Measurements from ENCODE around the gene SRPRB.
A peak's percentile ranks its signal among the peaks of the same experiment; 100 is the strongest.

Gene SRPRB

GRCh38 chr3:133805702-133806475 is at the start of gene SRPRB:
TSS of gene SRPRB (plus strand) at chr3:133805815. CDS start at chr3:133805849, 34 bp downstream.
- peak; percentile 88 for DNase-seq

DNA sequence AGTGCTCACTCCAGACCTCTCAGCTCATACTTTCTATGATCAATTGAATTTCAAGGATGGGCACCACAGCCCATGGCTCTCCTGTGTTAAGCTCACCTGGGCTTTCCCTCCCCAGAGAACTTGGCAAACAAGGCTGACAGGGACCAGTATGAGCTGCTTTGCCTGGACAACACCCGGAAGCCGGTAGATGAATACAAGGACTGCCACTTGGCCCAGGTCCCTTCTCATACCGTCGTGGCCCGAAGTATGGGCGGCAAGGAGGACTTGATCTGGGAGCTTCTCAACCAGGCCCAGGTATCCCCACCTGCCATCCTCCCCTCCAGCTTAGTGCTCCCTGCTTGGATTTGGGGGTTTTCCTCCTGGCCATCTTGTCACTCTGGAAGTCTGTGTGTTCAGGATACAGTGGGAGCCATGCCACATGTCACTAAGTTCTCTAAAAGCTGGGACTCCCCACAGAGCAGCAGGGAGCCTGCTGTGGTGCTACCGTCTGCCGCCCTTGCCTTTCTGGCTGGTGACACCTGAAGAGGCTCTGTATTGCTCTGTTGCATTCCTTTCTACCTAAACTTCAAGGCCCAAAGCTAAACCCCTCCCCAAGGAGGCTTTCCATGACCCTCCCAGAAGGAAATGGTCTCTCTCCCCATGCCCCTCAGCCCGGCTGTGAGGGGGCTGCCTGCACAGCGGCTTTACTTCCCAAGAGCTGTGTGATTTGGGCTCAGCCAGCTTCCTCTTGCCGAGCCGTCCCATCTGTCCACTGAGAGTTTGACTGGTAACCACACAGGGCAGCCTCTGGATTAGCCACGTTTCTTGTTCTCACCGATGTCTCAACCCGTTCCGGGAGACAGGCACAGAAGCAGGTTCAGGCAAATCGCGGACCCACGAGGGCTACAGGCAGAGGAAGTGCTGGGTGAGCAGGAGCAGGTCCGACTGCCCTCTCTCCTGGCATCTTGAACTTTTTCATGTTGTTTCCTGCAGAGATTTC is 48.6 kb upstream of the SRPRB start:
- no peak for DNase-seq

DNA sequence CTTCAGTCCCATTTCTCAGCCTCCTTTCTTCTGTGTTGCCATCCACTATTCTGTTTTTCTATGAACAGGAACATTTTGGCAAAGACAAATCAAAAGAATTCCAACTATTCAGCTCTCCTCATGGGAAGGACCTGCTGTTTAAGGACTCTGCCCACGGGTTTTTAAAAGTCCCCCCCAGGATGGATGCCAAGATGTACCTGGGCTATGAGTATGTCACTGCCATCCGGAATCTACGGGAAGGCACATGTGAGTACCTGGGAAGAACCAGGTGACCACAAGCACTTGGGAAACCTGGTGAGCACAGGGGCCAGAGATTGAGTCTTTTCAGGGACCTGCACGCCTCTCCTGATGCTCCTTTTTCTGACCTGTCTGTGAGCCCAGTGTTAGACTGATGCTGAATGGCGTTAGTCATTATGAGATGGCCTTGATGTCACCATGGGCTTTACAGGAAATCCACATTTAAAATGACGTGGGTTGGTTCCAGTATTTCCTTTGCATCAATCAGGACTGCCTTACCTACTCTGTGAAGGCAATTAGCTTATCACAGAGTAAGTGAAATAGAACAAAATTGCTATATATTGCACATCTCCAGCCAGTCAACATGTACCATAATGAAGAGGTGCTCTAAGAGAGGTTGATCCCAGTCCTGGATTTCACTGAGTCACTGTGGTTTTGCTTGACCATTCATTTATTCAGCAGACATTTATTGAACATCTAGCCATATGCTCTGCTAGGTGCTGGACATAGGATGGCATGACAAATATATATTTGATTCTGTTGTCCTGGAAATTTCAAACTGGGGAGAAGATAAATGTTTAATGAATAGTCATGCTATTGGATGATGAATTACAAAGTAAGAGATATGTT is 47.7 kb upstream of the SRPRB start:
- no peak for DNase-seq

DNA sequence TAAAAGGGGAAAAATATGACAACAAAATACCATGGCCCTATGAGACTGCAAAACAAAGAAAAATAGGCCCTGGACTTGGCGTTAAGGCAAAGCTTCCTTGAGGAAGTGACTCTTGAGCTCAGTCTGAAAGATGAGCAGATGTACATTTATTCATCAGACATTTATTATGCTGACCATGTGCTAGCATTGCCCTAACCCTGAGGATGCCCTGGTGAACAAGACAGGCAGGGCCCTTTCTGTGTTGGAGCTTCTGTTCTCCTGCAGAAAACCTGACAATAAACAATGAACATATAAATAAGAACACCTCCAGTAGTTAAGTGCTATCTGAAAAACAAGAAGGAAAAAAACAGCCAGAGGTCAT is 47.1 kb upstream of the SRPRB start:
- DNase-seq: no peak

GRCh38 chr3:133758964-133759739 is 46.5 kb upstream of the SRPRB start:
- no peak for DNase-seq

GRCh38 chr3:133759740-133760305 is 45.8 kb upstream of the SRPRB start:
- DNase-seq: no peak

GRCh38 chr3:133760916-133761315 is 44.7 kb upstream of the SRPRB start:
- DNase-seq: no peak

DNA sequence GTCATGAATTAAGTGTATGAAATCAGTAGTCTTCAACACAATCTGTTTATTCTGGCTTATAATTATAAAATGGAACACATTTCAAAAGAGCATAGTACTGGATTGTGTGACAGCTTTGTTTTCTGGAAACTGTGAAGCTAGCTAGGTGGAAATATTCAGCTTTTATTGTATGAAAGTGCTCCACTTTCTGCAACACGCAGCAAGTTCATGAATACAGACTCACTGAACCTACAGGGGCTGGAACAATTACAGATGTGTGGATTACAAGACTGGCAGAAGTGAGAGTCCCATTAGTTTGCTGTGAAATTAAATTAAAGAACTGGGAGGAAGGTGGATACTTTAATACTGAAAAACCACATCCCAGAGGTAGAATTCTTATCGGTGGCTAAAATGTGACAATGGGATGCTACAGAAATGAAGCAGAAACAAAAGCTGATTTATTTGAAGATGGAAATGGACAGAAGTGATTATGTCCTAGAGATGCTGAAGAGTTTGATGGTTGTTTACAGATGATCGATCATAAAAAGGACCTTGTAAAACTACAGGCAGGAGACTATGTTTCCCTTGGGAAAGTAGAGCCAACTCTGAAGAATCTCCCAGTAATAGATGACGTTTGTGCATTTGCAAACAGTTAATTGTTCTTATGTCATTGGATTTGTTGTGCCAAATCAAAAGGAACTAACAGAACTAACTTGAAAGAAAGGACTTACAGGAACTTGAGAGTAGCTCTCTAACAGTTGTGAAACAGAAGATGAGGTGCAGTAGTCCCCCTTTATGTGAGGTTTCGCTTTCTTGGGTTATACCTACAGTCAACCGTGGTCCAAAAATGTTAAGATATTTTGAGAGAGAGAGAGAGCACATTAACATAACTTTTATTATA is 43.8 kb upstream of the SRPRB start:
- no peak for DNase-seq

DNA sequence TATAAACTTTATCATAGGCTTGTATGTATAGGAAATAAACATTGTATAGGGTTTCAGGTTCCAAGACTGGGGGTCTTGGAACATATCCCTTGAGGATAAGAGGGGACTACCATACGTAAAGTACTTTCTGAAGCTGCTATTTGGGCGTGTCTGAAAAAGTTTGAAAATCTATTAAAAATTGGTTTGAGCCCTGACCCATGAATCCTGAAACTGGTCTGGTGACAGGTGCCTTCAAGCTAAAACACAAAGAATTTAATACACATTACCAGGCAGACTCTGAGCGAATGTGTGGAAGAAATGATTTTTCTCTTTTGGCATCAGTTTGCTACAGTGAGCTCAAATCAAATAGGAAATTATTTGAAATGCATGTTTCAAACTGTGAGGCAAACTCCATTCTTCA is 43.1 kb upstream of the SRPRB start:
- no peak for DNase-seq

DNA sequence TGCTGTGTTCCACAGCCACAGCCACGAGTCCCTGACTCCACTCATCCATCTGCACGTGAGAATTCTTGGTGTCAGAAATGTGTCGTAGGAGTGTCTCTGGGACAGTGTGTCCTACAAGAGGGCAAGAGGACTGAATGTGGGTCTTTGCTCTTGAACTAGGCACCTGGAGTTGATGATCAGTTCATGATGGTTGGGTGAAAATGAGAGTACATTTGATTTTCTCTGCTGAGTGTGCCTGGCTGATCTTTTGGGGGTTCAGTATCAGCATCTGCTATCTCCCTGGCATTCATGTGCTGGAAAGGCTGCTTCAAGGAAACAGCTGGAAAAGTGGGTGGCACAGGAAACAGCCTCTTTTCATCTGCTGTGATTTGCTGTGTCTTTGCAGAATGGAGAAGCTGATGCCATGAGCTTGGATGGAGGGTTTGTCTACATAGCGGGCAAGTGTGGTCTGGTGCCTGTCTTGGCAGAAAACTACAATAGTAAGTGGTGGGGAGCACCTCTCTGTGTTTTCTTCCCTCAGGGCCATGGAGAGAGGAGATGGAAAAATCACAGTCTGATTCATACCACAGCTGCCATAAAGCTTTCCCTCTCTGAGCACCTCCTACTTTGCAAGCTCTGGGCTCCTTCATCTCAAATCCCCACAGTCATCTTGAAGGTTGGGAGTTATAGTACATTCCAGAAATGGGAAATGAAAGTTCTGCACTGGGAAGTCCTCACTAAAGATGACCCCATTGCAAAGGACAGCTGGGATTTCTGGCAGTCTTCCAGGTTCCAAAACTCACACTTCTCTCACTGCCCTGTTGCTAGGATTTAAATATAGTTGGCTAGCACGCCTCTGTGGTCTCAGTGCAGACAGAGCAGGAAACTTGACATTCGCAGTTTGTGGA is 41.6 kb upstream of the SRPRB start:
- no peak for DNase-seq

GRCh38 chr3:133765256-133765655 is 40.4 kb upstream of the SRPRB start:
- DNase-seq: no peak

DNA sequence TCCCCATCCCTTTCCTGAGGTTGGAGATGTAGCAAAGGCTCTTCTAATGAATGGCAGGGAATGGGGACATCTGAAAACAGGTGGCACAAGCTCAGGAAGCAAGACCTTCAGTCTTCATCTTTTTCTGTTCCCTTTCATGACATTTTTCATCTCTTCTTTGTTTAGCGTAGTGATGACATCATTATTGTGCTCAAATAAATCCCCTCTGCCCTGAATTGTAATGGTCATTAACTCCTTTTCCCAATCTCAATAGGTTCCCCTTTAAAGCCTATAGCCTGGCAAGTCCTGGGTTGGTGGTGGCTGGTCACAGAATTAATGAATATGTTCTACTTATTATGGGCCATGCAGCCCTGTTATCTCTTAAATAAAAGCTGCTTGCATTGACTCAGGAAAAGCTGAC is 38.0 kb upstream of the SRPRB start:
- no peak for DNase-seq

- no peak for DNase-seq
Measured at GRCh38 chr3:133769536-133769935, 36.1 kb upstream of the SRPRB start.

DNA sequence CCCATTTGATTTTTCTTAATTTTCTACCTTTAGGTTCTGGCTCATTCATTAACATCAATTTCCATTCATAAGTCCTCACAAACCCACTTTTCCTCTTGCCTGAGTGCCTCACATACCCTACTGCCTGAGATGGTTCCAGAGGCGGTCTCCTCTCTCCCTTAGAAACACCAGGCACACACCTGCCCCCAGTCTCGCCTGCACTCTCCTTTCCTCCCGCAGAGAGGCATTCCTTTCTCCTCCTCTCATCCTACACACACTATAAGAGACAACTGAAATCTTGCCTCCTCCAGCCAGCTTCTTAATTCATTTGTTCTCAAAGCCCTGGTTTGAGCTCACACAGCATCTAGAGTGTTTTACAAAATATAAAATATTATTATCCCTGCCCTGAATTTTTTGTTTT is 31.9 kb upstream of the SRPRB start:
- no peak for DNase-seq

- DNase-seq: no peak
Measured at GRCh38 chr3:133775309-133775708, 30.3 kb upstream of the SRPRB start.

GRCh38 chr3:133775835-133776234 is 29.8 kb upstream of the SRPRB start:
- no peak for DNase-seq

GRCh38 chr3:133776794-133777438 is 28.7 kb upstream of the SRPRB start:
- DNase-seq: no peak

DNA sequence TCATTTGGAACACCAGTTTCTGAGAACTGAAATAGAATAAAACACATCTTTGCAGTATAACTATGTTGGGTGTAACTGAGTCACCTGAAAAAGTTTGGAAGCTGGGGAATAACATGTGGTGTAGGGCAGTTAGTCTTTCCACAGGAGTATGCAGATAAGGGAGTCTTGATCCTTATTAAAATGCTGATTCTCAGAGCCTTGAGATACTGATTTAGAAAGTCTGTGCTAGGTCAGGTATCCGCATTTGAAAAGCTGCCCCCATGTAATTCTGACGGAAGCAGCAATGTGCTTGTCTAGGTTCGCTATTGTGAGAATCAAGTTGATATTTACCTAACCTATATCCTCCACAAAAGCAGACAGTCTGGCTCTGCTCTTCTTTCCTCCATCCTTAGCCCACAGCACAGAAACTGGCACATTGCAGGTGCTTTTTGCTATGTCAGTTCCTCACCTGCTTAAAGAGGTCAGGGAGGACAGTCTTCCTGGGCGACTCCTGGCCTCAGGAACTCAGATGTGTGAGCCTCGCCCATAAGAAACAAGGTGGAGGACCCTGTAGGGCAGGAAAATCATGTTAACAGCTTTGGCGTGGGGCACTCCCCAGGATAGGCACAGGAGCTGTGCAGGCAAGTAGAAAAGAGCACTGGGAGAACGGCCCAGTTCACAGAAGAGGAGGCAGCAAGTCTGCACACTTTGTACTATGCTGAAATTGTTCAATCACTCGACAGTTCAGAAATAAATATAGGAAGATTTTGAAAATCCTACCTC is 27.6 kb upstream of the SRPRB start:
- DNase-seq: no peak
